GM18505 (cell line): ENCODE measurements around the gene DPEP1.

Source experiments
- ATAC-seq: cut with Tn5 transposase; IDR thresholded peaks from one replicate; pipeline ENCODE4 v1.9.1; 2021; ENCODE audit not compliant: unreplicated experiment
- POLR2A ChIP-seq: IDR thresholded peaks from 4 replicates; pipeline ENCODE4 v1.6.1; 2011; ENCODE audit warnings: borderline replicate concordance; ENCODE audit not compliant: insufficient read depth, insufficient read length; ENCODE audit errors: extremely low read depth

DPEP1 gene

GRCh38 chr16:89599902-89600301 is 13.5 kb upstream of the DPEP1 start:
- TF ChIP-seq POLR2A: no peak
- ATAC-seq: no peak

GRCh38 chr16:89600427-89600826 is 13.0 kb upstream of the DPEP1 start:
- no peak for ATAC-seq
- no peak for TF ChIP-seq POLR2A

- no peak for ATAC-seq
- TF ChIP-seq POLR2A: no peak
These were observed 12.5 kb upstream of the DPEP1 start for GRCh38 chr16:89600956-89601355.

- no peak for TF ChIP-seq POLR2A
- ATAC-seq: no peak
These were observed 11.6 kb upstream of the DPEP1 start for GRCh38 chr16:89601906-89602272.

GRCh38 chr16:89602273-89602951 is 11.0 kb upstream of the DPEP1 start:
- TF ChIP-seq POLR2A: no peak
- no peak for ATAC-seq

GRCh38 chr16:89602952-89603590 is 10.4 kb upstream of the DPEP1 start:
- no peak for ATAC-seq
- no peak for TF ChIP-seq POLR2A

- no peak for ATAC-seq
- TF ChIP-seq POLR2A: no peak
These were observed 8.7 kb upstream of the DPEP1 start for GRCh38 chr16:89604764-89605163.

GRCh38 chr16:89605186-89605970 is 8.1 kb upstream of the DPEP1 start:
- ATAC-seq: no peak
- TF ChIP-seq POLR2A: no peak

- TF ChIP-seq POLR2A: no peak
- ATAC-seq: no peak
These were observed 7.4 kb upstream of the DPEP1 start for GRCh38 chr16:89606006-89606405.

- no peak for ATAC-seq
- TF ChIP-seq POLR2A: no peak
These were observed 6.0 kb upstream of the DPEP1 start for GRCh38 chr16:89607453-89607852.

- ATAC-seq: no peak
These were observed 5.3 kb upstream of the DPEP1 start for GRCh38 chr16:89607937-89608740.

GRCh38 chr16:89610108-89610453 is 3.4 kb upstream of the DPEP1 start:
- no peak for TF ChIP-seq POLR2A
- ATAC-seq: no peak

More at GRCh38 chr16:89607937-89608740, 5.3 kb upstream of the DPEP1 start:
- TF ChIP-seq POLR2A: no peak
